Endothelial cell of umbilical vein (primary cell): ENCODE data around the gene RFC2. TPM values are rescaled to one million over a fixed set of nuclear protein-coding genes. Genes with fewer than 3 reads are reported as not detected.
A peak's percentile ranks its signal among the peaks of the same experiment; 100 is the strongest.

ENCODE experiments used
- BruUV-seq: library from RNA; stranded (reverse); fragments of 400-500 nt; replicated peaks from 2 replicates; lab custom pipeline; 2021; lab: Mats Ljungman, UMichigan
- CTCF ChIA-PET: fragments of 300-600, 350-600 bp; sonication (Branson Sonifier 250); formaldehyde crosslinking; loops from one replicate; lab custom pipeline; 2021; ENCODE audit warnings: antibody characterized with exemption, inconsistent platforms; lab: Charles Lee
- POLR2A ChIA-PET: fragments of 300-600, 350-600 bp; sonication (Branson Sonifier 250); formaldehyde crosslinking; loops from one replicate; lab custom pipeline; 2021; ENCODE audit warnings: antibody characterized with exemption, inconsistent platforms; lab: Charles Lee
- DNase-seq: peaks from one replicate; pipeline ENCODE4 v3.0.0-alpha.2; 2011; ENCODE audit warnings: low read depth, low spot score
- FAIRE-seq: peaks from 2 replicates; lab custom pipeline; 2011; peaks lifted over from hg19 to GRCh38; lab: Jason Lieb, UNC
- H2AFZ ChIP-seq: 2 replicates; pipeline ENCODE4 v1.6.0; 2012; ENCODE audit warnings: low read depth, low read length, control low read depth, inconsistent platforms
- H3K27ac ChIP-seq: 2 replicates; pipeline ENCODE4 v1.5.1; 2011; ENCODE audit warnings: low read depth, mild to moderate bottlenecking, control low read depth, low read length, moderate library complexity; ENCODE audit not compliant: insufficient read depth
- H3K27me3 ChIP-seq, 2 experiments: 2 replicates each; pipeline versions ENCODE4 v1.6.0 to v1.6.1; 2011; ENCODE audit warnings: low read length in 2 of 2, mixed read lengths in 1 of 2; ENCODE audit not compliant: control insufficient read depth in 2 of 2, insufficient read depth in 2 of 2
- H3K36me3 ChIP-seq, 2 experiments: 2 replicates in 1 of 2; 3 replicates in 1 of 2; pipeline ENCODE4 v1.5.1; 2011; ENCODE audit warnings: low read length in 2 of 2, mild to moderate bottlenecking in 1 of 2, moderate library complexity in 1 of 2; ENCODE audit not compliant: control insufficient read depth in 2 of 2, insufficient read depth in 2 of 2; ENCODE audit errors: extremely low read depth in 1 of 2
- H3K4me1 ChIP-seq: 3 replicates; pipeline ENCODE4 v1.5.1; 2011; ENCODE audit warnings: mild to moderate bottlenecking, low read length; ENCODE audit not compliant: control insufficient read depth, insufficient read depth; ENCODE audit errors: extremely low read depth
- H3K4me2 ChIP-seq: 2 replicates; pipeline ENCODE4 v1.6.1; 2011; ENCODE audit warnings: low read length, control low read depth, mixed read lengths; ENCODE audit not compliant: insufficient read depth
- H3K4me3 ChIP-seq, 3 experiments: fragments of 200-600 bp in 1 of 3; sonication (generic), shearing (Covaris generic) in 1 of 3; replicated peaks in 1 of 3; 2 replicates each; pipeline ENCODE4 v1.5.1; 2011 to 2016; ENCODE audit warnings: control low read depth in 3 of 3, low read length in 3 of 3, mild to moderate bottlenecking in 2 of 3, inconsistent platforms in 1 of 3, low read depth in 1 of 3, moderate library complexity in 1 of 3; ENCODE audit not compliant: insufficient read depth in 1 of 3
- H3K79me2 ChIP-seq: 2 replicates; pipeline ENCODE4 v1.6.0; 2012; ENCODE audit warnings: low read length, inconsistent platforms; ENCODE audit not compliant: control insufficient read depth, insufficient read depth
- H3K9ac ChIP-seq: replicated peaks from 2 replicates; pipeline ENCODE3; 2011; ENCODE audit warnings: low read length, control low read depth; ENCODE audit not compliant: insufficient read depth; ENCODE audit errors: extremely low read depth
- H3K9me1 ChIP-seq: replicated peaks from 3 replicates; pipeline ENCODE4 v1.6.0; 2011; ENCODE audit warnings: mild to moderate bottlenecking, low read length; ENCODE audit not compliant: control insufficient read depth, insufficient read depth; ENCODE audit errors: extremely low read depth
- H3K9me3 ChIP-seq: replicated peaks from 2 replicates; pipeline ENCODE4 v1.5.1; 2012; ENCODE audit warnings: low read length, inconsistent platforms; ENCODE audit not compliant: control insufficient read depth, insufficient read depth
- H4K20me1 ChIP-seq: replicated peaks from 2 replicates; pipeline ENCODE3; 2011; ENCODE audit warnings: mild to moderate bottlenecking, low read length; ENCODE audit not compliant: control insufficient read depth, insufficient read depth; ENCODE audit errors: extremely low read depth
- EZH2 ChIP-seq: IDR thresholded peaks from 2 replicates; pipeline ENCODE4 v1.6.1; 2012; ENCODE audit warnings: borderline replicate concordance, low read depth, mild to moderate bottlenecking, moderate library complexity, low read length, inconsistent platforms; ENCODE audit not compliant: severe bottlenecking
- FOS ChIP-seq: IDR thresholded peaks from 2 replicates; pipeline ENCODE4 v1.6.1; 2011; ENCODE audit warnings: mild to moderate bottlenecking, low read length, moderate library complexity, borderline replicate concordance; ENCODE audit not compliant: insufficient read depth
- GATA2 ChIP-seq: IDR thresholded peaks from 2 replicates; pipeline ENCODE4 v1.7.0; 2011; ENCODE audit warnings: low read depth, mild to moderate bottlenecking, moderate library complexity, mixed read lengths, low read length; ENCODE audit not compliant: insufficient read length, insufficient read depth
- JUN ChIP-seq: IDR thresholded peaks from 2 replicates; pipeline ENCODE4 v1.6.1; 2011; ENCODE audit warnings: borderline replicate concordance, low read depth; ENCODE audit not compliant: insufficient read length, insufficient read depth
- MAX ChIP-seq: IDR thresholded peaks from 2 replicates; pipeline ENCODE4 v1.6.1; 2011; ENCODE audit not compliant: insufficient read depth, insufficient read length
- POLR2A ChIP-seq: IDR thresholded peaks from 2 replicates; pipeline ENCODE4 v1.6.1; 2012; ENCODE audit warnings: low read depth, mild to moderate bottlenecking, control low read depth, low read length
- POLR2AphosphoS5 ChIP-seq: IDR thresholded peaks from 2 replicates; pipeline ENCODE4 v1.6.1; 2012; ENCODE audit warnings: low read depth, mild to moderate bottlenecking, control low read depth, low read length, moderate library complexity; ENCODE audit not compliant: insufficient read depth
- dilution Hi-C: fragments of 300-500 bp; cut with MboI; formaldehyde crosslinking; loops from one replicate; pipeline ENCODE4 v1.15.0; 2019; ENCODE audit warnings: low sequenced_read_pairs; ENCODE audit not compliant: extremely low pct_ligation_motif_present
- intact Hi-C: fragments of 100-400 bp; cut with micrococcal nuclease; formaldehyde crosslinking; loops from one replicate; pipeline ENCODE4 v1.10.0; 2022
- polyA plus RNA-seq, 4 experiments: library from polyadenylated mRNA; depleted of rRNA in 3 of 4; stranded (reverse) in 3 of 4; unstranded in 1 of 4; fragments of >200 nt; gene quantifications; 2 replicates each; pipeline versions ENCODE4 v1.2.1 to v1.2.3, GENCODE V29; 2011 to 2012; ENCODE audit warnings: missing spikeins in 1 of 4
- total RNA-seq: library from RNA; stranded (reverse); gene quantifications from 2 replicates; pipeline ENCODE4 v1.2.3, GENCODE V29; 2021
- TF ChIP-seq, protein P1 (sequence below), 2 donors: IDR thresholded peaks; 1 replicate in 1 of 2; 2 replicates in 1 of 2; pipeline ENCODE4 v1.5.1; 2011; ENCODE audit warnings: low read length in 2 of 2, mild to moderate bottlenecking in 2 of 2, moderate library complexity in 2 of 2, control low read depth in 1 of 2, inconsistent platforms in 1 of 2, low read depth in 1 of 2; ENCODE audit not compliant: insufficient read depth in 1 of 2; ENCODE audit errors: extremely low read depth in 1 of 2

The RFC2 gene
- total and polyA plus RNA-seq, 2 donors (not counting 3 experiments of a cell fraction or from before 2014, with no cell fraction given) = 24.4 to 44.3 TPM

DNA sequence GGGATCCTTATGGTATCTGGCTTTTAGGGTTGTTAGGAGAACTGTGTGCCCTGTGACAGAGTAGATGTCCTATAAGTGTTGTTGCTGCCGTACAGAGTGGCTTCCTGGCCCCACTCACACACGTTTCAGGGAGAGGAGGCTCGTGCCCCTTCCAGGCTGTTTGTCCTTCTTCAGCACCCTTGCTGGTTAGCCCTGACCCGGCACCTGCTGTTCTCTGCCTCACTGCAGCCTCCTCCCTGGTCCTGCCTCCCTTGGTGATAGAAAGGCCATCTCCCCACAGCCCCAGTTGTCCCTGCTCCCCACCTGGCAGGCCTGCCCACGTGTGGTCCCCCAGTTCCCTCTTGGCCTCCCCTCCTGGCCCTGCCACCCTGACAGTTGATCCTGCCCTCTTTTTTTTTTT is 37.3 kb upstream of the RFC2 start:
- Histone ChIP-seq H3K9me1 (no peaks in the 10 kb centered on the region), H3K4me1 (peaks cover 11% of the 10 kb centered on the region), H4K20me1 (no peaks in the 10 kb centered on the region), H3K27me3 (no peaks in the 10 kb centered on the region), H3K27ac (no peak overlapping the region), H3K4me2 (no peak overlapping the region), H3K9ac (no peak overlapping the region), H3K36me3 (no peaks in the 10 kb centered on the region), H3K9me3 (no peaks in the 10 kb centered on the region), H3K4me3 (no peak overlapping the region), H3K79me2 (peaks cover 41% of the 10 kb centered on the region), H2AFZ (no peak overlapping the region)
- ChIA-PET CTCF (interaction anchor here (3.0 to 4.4 kb wide), 2 partner anchors 85 to 110 kb away, joined by 17 to 22 read pairs; no protein-coding TSS in a partner anchor), POLR2A (no interaction called here)
- intact Hi-C loops = loop anchor here (2.0 to 5.0 kb wide), 2 partner anchors 84 to 101 kb away; no protein-coding TSS in a partner anchor
- DNase-seq (no peak), FAIRE-seq (no peak)
- TF ChIP-seq POLR2A = no peak
- TF ChIP-seq GATA2 = no peak
- no peak for TF ChIP-seq JUN
- dilution Hi-C loops = no loop called here
- no TSS peak for BruUV-seq

- TF ChIP-seq GATA2 (no peak), POLR2AphosphoS5 (no peak), EZH2 (no peak), POLR2A (no peak), FOS (no peak), JUN (no peak), MAX (no peak)
- TF ChIP-seq, protein P1, sequence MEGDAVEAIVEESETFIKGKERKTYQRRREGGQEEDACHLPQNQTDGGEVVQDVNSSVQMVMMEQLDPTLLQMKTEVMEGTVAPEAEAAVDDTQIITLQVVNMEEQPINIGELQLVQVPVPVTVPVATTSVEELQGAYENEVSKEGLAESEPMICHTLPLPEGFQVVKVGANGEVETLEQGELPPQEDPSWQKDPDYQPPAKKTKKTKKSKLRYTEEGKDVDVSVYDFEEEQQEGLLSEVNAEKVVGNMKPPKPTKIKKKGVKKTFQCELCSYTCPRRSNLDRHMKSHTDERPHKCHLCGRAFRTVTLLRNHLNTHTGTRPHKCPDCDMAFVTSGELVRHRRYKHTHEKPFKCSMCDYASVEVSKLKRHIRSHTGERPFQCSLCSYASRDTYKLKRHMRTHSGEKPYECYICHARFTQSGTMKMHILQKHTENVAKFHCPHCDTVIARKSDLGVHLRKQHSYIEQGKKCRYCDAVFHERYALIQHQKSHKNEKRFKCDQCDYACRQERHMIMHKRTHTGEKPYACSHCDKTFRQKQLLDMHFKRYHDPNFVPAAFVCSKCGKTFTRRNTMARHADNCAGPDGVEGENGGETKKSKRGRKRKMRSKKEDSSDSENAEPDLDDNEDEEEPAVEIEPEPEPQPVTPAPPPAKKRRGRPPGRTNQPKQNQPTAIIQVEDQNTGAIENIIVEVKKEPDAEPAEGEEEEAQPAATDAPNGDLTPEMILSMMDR (IDR thresholded peaks at IDR 0.05; ENCODE audit: extremely low read depth in 1 of 2, insufficient read depth in 1 of 2, low read depth in 1 of 2, low read length in 2 of 2) = no peak
- no peaks in the 10 kb centered on the region for H3K9me3 ChIP-seq
- no peaks in the 10 kb centered on the region for H3K27me3 ChIP-seq
- H4K20me1 ChIP-seq = no peaks in the 10 kb centered on the region
- CTCF ChIA-PET = interaction anchor here (3.0 to 4.4 kb wide), 2 partner anchors 84 to 110 kb away, joined by 17 to 22 read pairs; no protein-coding TSS in a partner anchor
- peaks cover 41% of the 10 kb centered on the region for H3K79me2 ChIP-seq
- no peak overlapping the region for H3K9ac ChIP-seq
- no TSS peak for BruUV-seq
- dilution Hi-C loops = no loop called here
- H2AFZ ChIP-seq = no peak overlapping the region
- no peaks in the 10 kb centered on the region for H3K36me3 ChIP-seq
- peaks cover 11% of the 10 kb centered on the region for H3K4me1 ChIP-seq
- DNase-seq (no peak), FAIRE-seq (no peak)
- POLR2A ChIA-PET = no interaction called here
- H3K9me1 ChIP-seq = no peaks in the 10 kb centered on the region
- intact Hi-C loops = loop anchor here (2.0 to 5.0 kb wide), 2 partner anchors 84 to 102 kb away; no protein-coding TSS in a partner anchor
- H3K4me3 ChIP-seq = no peak overlapping the region
- peak overlapping the region; percentile 86 for H3K4me2 ChIP-seq
- no peak overlapping the region for H3K27ac ChIP-seq
These were observed 36.8 kb upstream of the RFC2 start for GRCh38 chr7:74290981-74291441.
